Measurements from ENCODE around the gene SHROOM2.

The SHROOM2 gene

DNA sequence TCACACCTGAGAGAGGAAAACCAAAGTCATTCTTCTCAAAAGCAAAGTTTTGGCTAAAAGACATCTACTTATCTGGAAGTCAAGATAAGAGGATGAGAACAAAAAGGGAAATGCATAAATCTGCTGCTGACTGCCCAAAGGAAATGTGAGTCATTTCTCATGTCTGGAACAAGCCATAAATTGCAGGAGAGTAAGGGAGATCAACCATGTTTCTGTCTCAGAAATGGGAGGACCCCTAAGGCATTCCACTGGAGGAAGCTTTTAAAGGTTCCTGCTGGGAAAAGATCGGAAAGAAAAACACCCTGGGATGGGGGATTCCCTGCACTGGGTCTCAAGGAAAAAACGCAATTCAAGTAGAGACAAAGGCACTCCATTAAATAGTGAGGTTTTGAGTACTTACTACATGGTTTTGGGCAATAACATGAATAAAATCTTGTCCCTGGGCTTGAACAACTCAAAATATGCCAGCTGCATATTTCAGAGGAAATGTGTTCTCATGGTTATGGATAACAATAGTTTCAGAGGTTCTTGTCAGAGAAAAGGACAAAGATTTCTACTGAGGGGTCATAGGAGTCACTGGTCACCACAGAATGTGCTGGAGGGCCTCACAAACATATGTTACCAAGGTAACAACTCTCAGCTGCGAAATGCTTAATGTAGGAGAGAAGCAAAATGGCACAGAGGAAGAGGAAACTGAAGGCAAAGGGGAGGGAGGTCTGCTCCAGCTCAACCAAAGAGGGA is 39.9 kb upstream of the SHROOM2 start:
- peak overlapping the region; percentile 91 for H3K27ac ChIP-seq
- TF ChIP-seq, protein P1, sequence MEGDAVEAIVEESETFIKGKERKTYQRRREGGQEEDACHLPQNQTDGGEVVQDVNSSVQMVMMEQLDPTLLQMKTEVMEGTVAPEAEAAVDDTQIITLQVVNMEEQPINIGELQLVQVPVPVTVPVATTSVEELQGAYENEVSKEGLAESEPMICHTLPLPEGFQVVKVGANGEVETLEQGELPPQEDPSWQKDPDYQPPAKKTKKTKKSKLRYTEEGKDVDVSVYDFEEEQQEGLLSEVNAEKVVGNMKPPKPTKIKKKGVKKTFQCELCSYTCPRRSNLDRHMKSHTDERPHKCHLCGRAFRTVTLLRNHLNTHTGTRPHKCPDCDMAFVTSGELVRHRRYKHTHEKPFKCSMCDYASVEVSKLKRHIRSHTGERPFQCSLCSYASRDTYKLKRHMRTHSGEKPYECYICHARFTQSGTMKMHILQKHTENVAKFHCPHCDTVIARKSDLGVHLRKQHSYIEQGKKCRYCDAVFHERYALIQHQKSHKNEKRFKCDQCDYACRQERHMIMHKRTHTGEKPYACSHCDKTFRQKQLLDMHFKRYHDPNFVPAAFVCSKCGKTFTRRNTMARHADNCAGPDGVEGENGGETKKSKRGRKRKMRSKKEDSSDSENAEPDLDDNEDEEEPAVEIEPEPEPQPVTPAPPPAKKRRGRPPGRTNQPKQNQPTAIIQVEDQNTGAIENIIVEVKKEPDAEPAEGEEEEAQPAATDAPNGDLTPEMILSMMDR (conservative IDR thresholded peaks at IDR 0.05; ENCODE audit: low read depth) = no peak
- ChIA-PET CTCF (interaction anchor here (0.5 to 1.0 kb wide), 2 partner anchors 30 to 346 kb away, joined by 3 read pairs; no protein-coding TSS in a partner anchor), POLR2A (ENCODE audit: low non-redundant PET) (no interaction called here)
- peak; percentile 11 for DNase-seq (ENCODE audit: low spot score)

DNA sequence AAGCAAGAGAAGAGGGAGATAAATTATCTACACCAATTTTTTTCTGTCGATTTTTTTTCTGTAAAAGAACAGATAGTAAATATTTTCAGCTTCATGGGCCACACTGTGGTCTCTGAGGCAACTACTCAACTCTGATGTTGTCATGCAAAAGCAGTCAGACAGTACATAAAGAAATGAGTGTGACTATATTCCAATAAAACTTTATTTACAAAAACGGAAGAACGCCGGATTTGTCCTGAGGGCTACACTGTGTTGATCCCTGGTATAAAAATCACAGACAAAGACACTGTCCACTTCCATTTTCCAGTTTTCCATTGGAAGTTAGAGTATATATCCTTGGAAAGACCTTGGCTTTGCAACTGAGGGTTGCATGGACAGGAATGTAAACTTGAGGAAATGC is 38.6 kb upstream of the SHROOM2 start:
- ChIA-PET CTCF (no interaction called here), POLR2A (ENCODE audit: low non-redundant PET) (no interaction called here)
- no peak for DNase-seq (ENCODE audit: low spot score)

DNA sequence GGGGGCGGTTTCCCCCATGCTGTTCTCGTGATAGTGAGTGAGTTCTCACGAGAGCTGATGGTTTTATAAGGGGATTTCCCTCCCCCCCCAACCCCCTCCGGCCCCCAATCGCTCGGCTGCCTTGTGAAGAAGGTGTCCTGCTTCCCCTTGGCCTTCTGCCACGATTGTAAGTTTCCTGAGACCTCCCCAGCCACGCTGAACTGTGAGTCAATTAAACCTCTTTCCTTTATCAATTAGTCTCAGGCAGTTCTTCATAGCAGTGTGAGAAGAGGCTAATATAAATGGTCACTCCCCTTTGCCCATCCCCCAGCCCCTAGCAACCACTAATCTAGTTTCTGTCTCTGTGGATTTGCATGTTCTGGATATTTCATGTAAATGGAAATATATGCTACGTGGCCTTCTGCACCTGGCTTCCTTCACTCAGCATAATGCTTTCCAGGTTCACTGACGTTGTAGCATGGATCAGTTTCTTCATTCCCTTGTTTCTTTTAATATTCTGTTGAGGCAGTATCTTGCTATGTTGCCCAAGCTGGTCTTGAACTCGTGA is 37.0 kb upstream of the SHROOM2 start:
- CTCF ChIA-PET = no interaction called here
- POLR2A ChIA-PET (ENCODE audit: low non-redundant PET) = no interaction called here
- DNase-seq (ENCODE audit: low spot score) = no peak
- TF ChIP-seq, protein P1 (conservative IDR thresholded peaks at IDR 0.05; ENCODE audit: low read depth) = no peak
- H3K27ac ChIP-seq = no peak overlapping the region

More for the DNA sequence above, 38.6 kb upstream of the SHROOM2 start:
- no peak overlapping the region for H3K27ac ChIP-seq
- TF ChIP-seq, protein P1 (conservative IDR thresholded peaks at IDR 0.05; ENCODE audit: low read depth) = no peak

DNA sequence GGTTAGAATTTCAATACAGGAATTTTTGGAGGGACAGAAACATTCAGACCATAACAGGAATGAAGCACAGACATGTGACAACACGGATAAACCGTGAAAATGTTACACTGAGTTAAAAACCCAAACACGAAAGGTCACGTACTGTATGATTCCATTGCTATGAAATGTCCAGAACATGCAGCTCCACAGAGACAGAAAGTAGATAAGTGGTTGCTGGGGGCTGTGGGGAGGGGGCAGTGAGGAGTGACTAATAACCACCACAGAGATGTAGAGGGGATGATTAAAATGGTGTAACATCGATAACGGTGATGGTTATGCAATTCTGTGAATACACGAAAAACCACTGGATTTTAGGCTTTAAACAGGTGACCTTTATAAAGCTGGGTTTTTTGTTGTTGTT is 28.9 kb upstream of the SHROOM2 start:
- POLR2A ChIA-PET (ENCODE audit: low non-redundant PET) = no interaction called here
- H3K27ac ChIP-seq = no peak overlapping the region
- TF ChIP-seq, protein P1 (conservative IDR thresholded peaks at IDR 0.05; ENCODE audit: low read depth) = no peak
- no peak for DNase-seq (ENCODE audit: low spot score)
- CTCF ChIA-PET = no interaction called here

DNA sequence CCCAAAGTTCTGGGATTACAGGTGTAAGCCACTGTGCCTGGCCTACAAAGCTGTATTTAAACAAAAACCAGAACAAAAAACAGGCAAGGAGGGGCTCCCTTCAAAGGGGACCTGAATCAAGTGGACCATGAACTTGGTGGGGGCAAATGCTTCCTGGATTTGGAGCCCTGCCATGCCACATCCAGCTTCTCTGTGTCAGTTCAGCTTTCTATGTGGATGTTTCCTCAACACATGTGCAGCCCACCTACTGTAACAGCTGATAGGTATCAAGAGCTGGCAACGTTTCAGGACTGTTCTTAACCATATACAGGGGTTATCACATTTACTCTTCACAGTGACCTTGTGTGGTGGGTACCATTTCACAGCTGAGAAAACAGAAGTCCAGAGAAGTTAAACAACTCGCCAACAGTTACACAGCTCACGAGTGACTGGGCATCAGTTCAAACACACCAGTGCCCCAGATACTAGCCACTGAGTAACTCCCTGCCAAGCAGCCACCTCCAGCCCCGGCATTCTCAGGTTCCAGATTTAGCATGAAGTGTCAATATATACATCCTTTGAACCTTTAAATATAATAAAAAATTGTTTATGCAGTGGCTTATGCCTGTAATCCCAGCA is 28.1 kb upstream of the SHROOM2 start:
- POLR2A ChIA-PET (ENCODE audit: low non-redundant PET) = no interaction called here
- no peak overlapping the region for H3K27ac ChIP-seq
- TF ChIP-seq, protein P1 (conservative IDR thresholded peaks at IDR 0.05; ENCODE audit: low read depth) = no peak
- no peak for DNase-seq (ENCODE audit: low spot score)
- CTCF ChIA-PET = no interaction called here

DNA sequence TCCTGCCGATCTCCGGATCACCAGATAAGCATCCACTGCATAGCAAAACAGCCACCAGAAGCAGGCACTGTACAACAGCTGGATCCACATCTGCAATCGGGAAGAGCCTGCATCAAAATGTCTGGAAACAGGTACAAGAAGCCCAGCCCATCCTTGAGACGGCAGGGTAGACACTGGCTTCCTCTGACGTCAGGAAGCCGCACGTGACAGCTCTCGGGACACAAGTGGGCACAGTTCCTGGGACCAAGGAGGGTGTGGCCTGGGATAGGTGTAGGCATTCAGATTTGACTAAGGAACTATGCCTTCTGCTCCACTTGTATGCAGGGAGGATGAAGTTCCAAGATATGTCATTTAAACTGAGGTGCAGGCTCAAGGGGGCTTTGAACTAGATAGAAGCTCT is 26.9 kb upstream of the SHROOM2 start:
- ChIA-PET POLR2A (ENCODE audit: low non-redundant PET) (no interaction called here), CTCF (no interaction called here)
- TF ChIP-seq, protein P1 (conservative IDR thresholded peaks at IDR 0.05; ENCODE audit: low read depth) = no peak
- no peak for DNase-seq (ENCODE audit: low spot score)
- no peak overlapping the region for H3K27ac ChIP-seq

All from RWPE1 (cell line).